HUES48 (cell line): ENCODE measurements around the gene SEC14L6.
"Not testable (repeated sequence)": the region's sequence is repeated elsewhere in the genome, so short reads cannot be mapped to it uniquely, and the experiment has no call there.

Experiments used
- H3K27ac ChIP-seq: one replicate; pipeline ENCODE4 v1.7.0; 2013; ENCODE audit warnings: low read depth, low read length, inconsistent platforms
- H3K27me3 ChIP-seq: 2 replicates; pipeline ENCODE4 v1.6.1; 2013; ENCODE audit warnings: mild to moderate bottlenecking, low read length; ENCODE audit not compliant: control insufficient read depth, insufficient read depth
- H3K36me3 ChIP-seq: 2 replicates; pipeline ENCODE4 v1.6.1; 2013; ENCODE audit warnings: low read length; ENCODE audit not compliant: control insufficient read depth, insufficient read depth
- H3K4me1 ChIP-seq: 2 replicates; pipeline ENCODE4 v1.6.1; 2013; ENCODE audit warnings: mild to moderate bottlenecking, low read length; ENCODE audit not compliant: control insufficient read depth, insufficient read depth
- H3K4me3 ChIP-seq: 2 replicates; pipeline ENCODE4 v1.5.1; 2013; ENCODE audit warnings: mild to moderate bottlenecking, low read depth, low read length
- H3K9ac ChIP-seq: 2 replicates; pipeline ENCODE4 v1.6.1; 2013; ENCODE audit warnings: mild to moderate bottlenecking, low read depth, low read length, moderate library complexity
- H3K9me3 ChIP-seq: 2 replicates; pipeline ENCODE4 v1.6.1; 2013; ENCODE audit warnings: low read length; ENCODE audit not compliant: control insufficient read depth, insufficient read depth

Gene SEC14L6

GRCh38 chr22:30553971-30554370 is 7.4 kb upstream of the SEC14L6 start:
- H3K4me1 ChIP-seq = no peaks in the 10 kb centered on the region
- no peak overlapping the region for H3K4me3 ChIP-seq
- H3K36me3 ChIP-seq = 0 out of 2 replicates have a peak, but pooled peaks cover 3% of the 10 kb centered on the region
- H3K27me3 ChIP-seq = no peaks in the 10 kb centered on the region
- H3K27ac ChIP-seq = no peak overlapping the region
- no peaks in the 10 kb centered on the region for H3K9me3 ChIP-seq
- no peak overlapping the region for H3K9ac ChIP-seq

- Histone ChIP-seq H3K4me3 (no peak overlapping the region), H3K4me1 (no peaks in the 10 kb centered on the region), H3K36me3 (0 out of 2 replicates have a peak, but pooled peaks cover 3% of the 10 kb centered on the region), H3K27ac (no peak overlapping the region), H3K27me3 (no peaks in the 10 kb centered on the region), H3K9ac (no peak overlapping the region), H3K9me3 (no peaks in the 10 kb centered on the region)
Observed at GRCh38 chr22:30552719-30553118, 6.2 kb upstream of the SEC14L6 start.

GRCh38 chr22:30551813-30552212 is 5.3 kb upstream of the SEC14L6 start:
- not testable (repeated sequence) for H3K9me3 ChIP-seq, H3K36me3 ChIP-seq, H3K4me3 ChIP-seq, H3K27me3 ChIP-seq, H3K27ac ChIP-seq, H3K9ac ChIP-seq, H3K4me1 ChIP-seq

GRCh38 chr22:30547188-30547587 is 647 bp upstream of the SEC14L6 start:
- Histone ChIP-seq H3K4me3 (no peak overlapping the region), H3K4me1 (no peaks in the 10 kb centered on the region), H3K27ac (no peak overlapping the region), H3K9ac (no peak overlapping the region), H3K9me3 (no peaks in the 10 kb centered on the region), H3K36me3 (no peaks in the 10 kb centered on the region), H3K27me3 (peaks cover 17% of the 10 kb centered on the region)

- Histone ChIP-seq H3K4me3 (peak overlapping the region; percentile 58), H3K27ac (no peak overlapping the region), H3K4me1 (peaks cover 4% of the 10 kb centered on the region; the same call in 1 of the 2 replicates), H3K9me3 (no peaks in the 10 kb centered on the region), H3K27me3 (peaks cover 22% of the 10 kb centered on the region), H3K9ac (no peak overlapping the region), H3K36me3 (no peaks in the 10 kb centered on the region)
Observed at GRCh38 chr22:30542811-30543188, 3.7 kb downstream of the SEC14L6 start.

GRCh38 chr22:30541961-30542810 is 4.4 kb downstream of the SEC14L6 start:
- Histone ChIP-seq H3K9me3 (no peaks in the 10 kb centered on the region), H3K4me1 (peaks cover 8% of the 10 kb centered on the region; the same call in 1 of the 2 replicates), H3K27me3 (peaks cover 22% of the 10 kb centered on the region), H3K36me3 (no peaks in the 10 kb centered on the region), H3K27ac (no peak overlapping the region), H3K9ac (no peak overlapping the region), H3K4me3 (peak overlapping the region; percentile 58)

- not testable (repeated sequence) for H3K9ac ChIP-seq, H3K4me1 ChIP-seq, H3K27ac ChIP-seq, H3K36me3 ChIP-seq, H3K9me3 ChIP-seq
- H3K27me3 ChIP-seq = peaks cover 22% of the 10 kb centered on the region
- peak overlapping the region; percentile 58 for H3K4me3 ChIP-seq
Observed at GRCh38 chr22:30541511-30541910, 5.0 kb downstream of the SEC14L6 start.

GRCh38 chr22:30539368-30539767 is 7.2 kb downstream of the SEC14L6 start:
- Histone ChIP-seq H3K36me3 (no peaks in the 10 kb centered on the region), H3K9ac (no peak overlapping the region), H3K27ac (no peak overlapping the region), H3K4me3 (no peak overlapping the region), H3K4me1 (peaks cover 8% of the 10 kb centered on the region; the same call in 1 of the 2 replicates), H3K27me3 (peaks cover 22% of the 10 kb centered on the region), H3K9me3 (no peaks in the 10 kb centered on the region)

GRCh38 chr22:30538280-30538679 is 8.3 kb downstream of the SEC14L6 start:
- H3K4me1 ChIP-seq = peaks cover 8% of the 10 kb centered on the region; the same call in 1 of the 2 replicates
- no peaks in the 10 kb centered on the region for H3K36me3 ChIP-seq

GRCh38 chr22:30537083-30537731 is 9.3 kb downstream of the SEC14L6 start:
- Histone ChIP-seq H3K4me3 (no peak overlapping the region), H3K9ac (no peak overlapping the region)

More at GRCh38 chr22:30538280-30538679, 8.3 kb downstream of the SEC14L6 start:
- Histone ChIP-seq H3K9ac (no peak overlapping the region), H3K27me3 (peaks cover 15% of the 10 kb centered on the region), H3K27ac (no peak overlapping the region), H3K4me3 (no peak overlapping the region), H3K9me3 (no peaks in the 10 kb centered on the region)

GRCh38 chr22:30535182-30535581 is 11.4 kb downstream of the SEC14L6 start:
- no peak overlapping the region for H3K4me3 ChIP-seq
- H3K9ac ChIP-seq = no peak overlapping the region
- H3K27me3 ChIP-seq = no peaks in the 10 kb centered on the region
- 0 out of 2 replicates have a peak, but pooled peaks cover 5% of the 10 kb centered on the region for H3K4me1 ChIP-seq
- H3K9me3 ChIP-seq = no peaks in the 10 kb centered on the region
- no peak overlapping the region for H3K27ac ChIP-seq
- H3K36me3 ChIP-seq = no peaks in the 10 kb centered on the region

More at GRCh38 chr22:30537083-30537731, 9.3 kb downstream of the SEC14L6 start:
- Histone ChIP-seq H3K27me3 (peaks cover 5% of the 10 kb centered on the region), H3K36me3 (no peaks in the 10 kb centered on the region), H3K9me3 (no peaks in the 10 kb centered on the region), H3K4me1 (peaks cover 8% of the 10 kb centered on the region; the same call in 1 of the 2 replicates), H3K27ac (no peak overlapping the region)
